Lung (tissue), 12 donors: ENCODE measurements around the gene ABHD16A. TPM values are rescaled to one million over a fixed set of nuclear protein-coding genes. Genes with fewer than 3 reads are reported as not detected.

Experiments
- ATAC-seq: fragments of 200-7000 bp; cut with Tn5 transposase; one replicate; pipeline ENCODE4 v1.9.1; 2020; ENCODE audit warnings: moderate number of reproducible peaks; ENCODE audit not compliant: insufficient read depth, low FRiP score
- DNase-seq, 3 donors: peaks; one replicate each; pipeline ENCODE4 v3.0.0-alpha.2; 2013 to 2017
- H3K27ac ChIP-seq, 2 donors: one replicate each; pipeline ENCODE4 v1.5.1; 2013; ENCODE audit warnings: mild to moderate bottlenecking in 2 of 2, moderate library complexity in 2 of 2, control low read depth in 1 of 2, inconsistent platforms in 1 of 2, low read depth in 1 of 2, low read length in 1 of 2
- H3K27me3 ChIP-seq, 3 donors: one replicate each; pipeline ENCODE4 v1.5.1; 2013; ENCODE audit warnings: low read length in 2 of 3; ENCODE audit not compliant: control insufficient read depth in 3 of 3, insufficient read depth in 3 of 3
- H3K36me3 ChIP-seq, 4 donors: one replicate each; pipeline ENCODE4 v1.5.1; 2013; ENCODE audit warnings: low read length in 4 of 4, mild to moderate bottlenecking in 1 of 4, moderate library complexity in 1 of 4; ENCODE audit not compliant: control insufficient read depth in 4 of 4, insufficient read depth in 4 of 4
- H3K4me1 ChIP-seq, 5 donors: one replicate each; pipeline ENCODE4 v1.5.1; 2013; ENCODE audit warnings: low read length in 5 of 5, mild to moderate bottlenecking in 2 of 5, moderate library complexity in 1 of 5; ENCODE audit not compliant: control insufficient read depth in 5 of 5, insufficient read depth in 5 of 5
- H3K4me3 ChIP-seq: one replicate; pipeline ENCODE4 v1.5.1; 2013; ENCODE audit warnings: mild to moderate bottlenecking, control low read depth, moderate library complexity
- H3K9ac ChIP-seq, 2 donors: one replicate each; pipeline ENCODE4 v1.5.1; 2013; ENCODE audit warnings: low read length in 2 of 2, control low read depth in 1 of 2; ENCODE audit not compliant: insufficient read depth in 1 of 2
- H3K9me3 ChIP-seq, 4 donors: one replicate each; pipeline ENCODE4 v1.5.1; 2013; ENCODE audit warnings: low read length in 3 of 4, mild to moderate bottlenecking in 1 of 4, moderate library complexity in 1 of 4; ENCODE audit not compliant: control insufficient read depth in 4 of 4, insufficient read depth in 3 of 4
- WGBS, 2 donors: extraction: QIAGEN DNeasy Blood & Tissue Kit; methylation state at CpG; one replicate each; pipeline ENCODE4 v1.1.7; 2013; 5-methylcytosine and 5-hydroxymethylcytosine counted together
- polyA plus RNA-seq, 2 donors: library from polyadenylated mRNA; stranded (reverse); fragments of 200-250 nt; gene quantifications; one replicate each; pipeline ENCODE4 v1.2.1, GENCODE V29; 2013
- total RNA-seq, 2 donors: library from RNA; depleted of rRNA in 1 of 2; stranded (reverse); fragments of >200 nt in 1 of 2; gene quantifications; one replicate each; pipeline ENCODE4 v1.2.1, GENCODE V29; 2014 to 2021
- TF ChIP-seq, protein P1 (sequence below): IDR thresholded peaks from 2 replicates; pipeline ENCODE4 v1.5.1; 2012; ENCODE audit warnings: mild to moderate bottlenecking; ENCODE audit errors: control extremely low read depth, extremely low read depth
- donor health status: control.
- donor health status: control.
- donor health status: Bipolar disorder and iron deficiency.
- donor health status: healthy.
- donor health status: DM: yes; HTN: yes; CAD: no.

ABHD16A gene
- total and polyA plus RNA-seq, 4 donors, result 30.6 to 68.6 (median 53.6) TPM

DNA sequence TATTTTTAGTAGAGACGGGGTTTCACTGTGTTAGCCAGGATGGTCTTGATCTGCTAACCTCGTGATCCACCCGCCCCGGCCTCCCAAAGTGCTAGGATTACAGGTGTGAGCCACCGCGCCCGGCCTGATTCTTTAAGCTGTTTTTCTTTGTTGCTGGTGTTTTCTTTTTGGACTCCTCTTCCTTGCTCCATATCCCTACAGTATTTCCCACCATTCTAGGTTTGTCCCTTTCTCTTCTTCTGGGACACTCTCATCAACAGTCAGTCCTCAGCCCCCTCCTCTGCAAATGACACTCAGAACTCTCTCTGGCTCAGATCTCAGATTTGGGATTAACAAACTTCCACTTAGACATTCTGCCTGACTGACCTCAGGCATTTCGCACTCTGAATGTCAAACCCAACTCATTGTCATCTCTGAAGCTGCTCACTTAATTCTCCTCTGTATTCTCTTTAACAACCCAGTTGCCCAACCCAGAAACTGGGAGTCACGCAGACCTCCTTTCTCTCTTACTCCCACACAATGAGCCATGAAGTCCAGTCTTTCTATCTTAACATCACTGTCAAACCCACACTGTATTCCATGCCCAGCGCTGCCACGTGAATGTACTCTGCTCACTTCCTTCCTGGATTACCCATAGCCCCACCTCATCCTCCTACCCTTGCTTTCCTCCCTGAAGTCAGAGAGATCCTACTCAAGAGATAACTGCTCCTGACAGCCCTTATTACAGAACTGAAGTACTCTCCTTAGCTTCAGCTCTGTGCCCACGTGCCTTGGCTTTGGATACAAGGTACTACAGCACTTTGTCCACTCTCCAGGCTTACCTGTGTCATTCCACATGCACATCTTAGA lies 22.6 kb upstream of the ABHD16A start:
- 75 to 83% methylated on average over 12 of the region's 12 CpGs for WGBS, 2 donors
- Histone ChIP-seq H3K9me3 (no peaks in the 10 kb centered on the region), H3K4me1 (peaks cover 0 to 16% (median 6%) of the 10 kb centered on the region in 5 donors), H3K9ac (no peak overlapping the region), H3K27ac (peak overlapping the region in 1 of 2 donors; percentile 37), H3K4me3 (no peak overlapping the region), H3K27me3 (no peaks in the 10 kb centered on the region), H3K36me3 (peaks cover 0 to 26% (median 16%) of the 10 kb centered on the region in 4 donors)
- TF ChIP-seq, protein P1, sequence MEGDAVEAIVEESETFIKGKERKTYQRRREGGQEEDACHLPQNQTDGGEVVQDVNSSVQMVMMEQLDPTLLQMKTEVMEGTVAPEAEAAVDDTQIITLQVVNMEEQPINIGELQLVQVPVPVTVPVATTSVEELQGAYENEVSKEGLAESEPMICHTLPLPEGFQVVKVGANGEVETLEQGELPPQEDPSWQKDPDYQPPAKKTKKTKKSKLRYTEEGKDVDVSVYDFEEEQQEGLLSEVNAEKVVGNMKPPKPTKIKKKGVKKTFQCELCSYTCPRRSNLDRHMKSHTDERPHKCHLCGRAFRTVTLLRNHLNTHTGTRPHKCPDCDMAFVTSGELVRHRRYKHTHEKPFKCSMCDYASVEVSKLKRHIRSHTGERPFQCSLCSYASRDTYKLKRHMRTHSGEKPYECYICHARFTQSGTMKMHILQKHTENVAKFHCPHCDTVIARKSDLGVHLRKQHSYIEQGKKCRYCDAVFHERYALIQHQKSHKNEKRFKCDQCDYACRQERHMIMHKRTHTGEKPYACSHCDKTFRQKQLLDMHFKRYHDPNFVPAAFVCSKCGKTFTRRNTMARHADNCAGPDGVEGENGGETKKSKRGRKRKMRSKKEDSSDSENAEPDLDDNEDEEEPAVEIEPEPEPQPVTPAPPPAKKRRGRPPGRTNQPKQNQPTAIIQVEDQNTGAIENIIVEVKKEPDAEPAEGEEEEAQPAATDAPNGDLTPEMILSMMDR, result no peak
- ATAC-seq (no peak), DNase-seq (no peak)

DNA sequence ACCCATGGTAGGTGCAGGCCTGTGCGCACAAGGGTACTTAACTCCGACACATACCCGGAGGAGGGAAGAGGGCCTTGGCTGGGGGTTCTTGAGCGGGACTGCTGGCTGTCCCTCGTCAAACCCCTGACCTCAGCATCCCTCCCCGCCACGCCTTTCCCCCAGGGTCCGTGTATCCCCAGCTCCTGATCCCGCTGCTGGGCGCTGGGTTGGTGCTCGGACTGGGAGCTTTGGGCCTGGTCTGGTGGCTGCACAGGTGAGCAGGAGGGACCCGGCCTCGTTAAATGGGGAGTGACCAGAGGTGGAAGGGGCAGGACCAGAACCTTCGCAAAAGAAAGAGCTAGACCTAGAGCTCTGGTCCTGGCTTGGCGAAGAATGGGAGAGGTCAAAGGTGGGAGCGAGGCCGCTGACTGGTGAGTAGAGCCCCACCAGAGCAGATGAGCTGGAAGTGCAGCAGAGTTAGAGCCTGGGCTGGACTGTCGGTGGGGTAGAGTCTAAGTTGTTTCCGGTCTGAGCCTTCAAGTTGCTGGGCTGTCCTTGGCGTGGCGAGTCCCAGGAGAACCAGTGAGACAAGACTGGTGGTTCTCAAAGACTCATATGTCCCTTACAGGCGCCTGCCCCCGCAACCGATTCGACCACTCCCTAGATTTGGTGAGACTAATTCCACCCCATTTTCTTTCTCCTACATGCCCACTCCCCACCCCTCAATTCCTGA lies 21.0 kb upstream of the ABHD16A start:
- WGBS, 2 donors, result 93% methylated on average over 25 of the region's 25 CpGs
- H3K9ac ChIP-seq, result no peak overlapping the region
- H3K9me3 ChIP-seq, result no peaks in the 10 kb centered on the region
- no peak overlapping the region for H3K4me3 ChIP-seq
- peaks cover 0 to 16% (median 6%) of the 10 kb centered on the region in 5 donors for H3K4me1 ChIP-seq
- no peak overlapping the region for H3K27ac ChIP-seq
- no peaks in the 10 kb centered on the region for H3K27me3 ChIP-seq
- ATAC-seq (no peak), DNase-seq (no peak)
- TF ChIP-seq, protein P1, result no peak
- H3K36me3 ChIP-seq, result peaks cover 0 to 26% (median 16%) of the 10 kb centered on the region in 4 donors

DNA sequence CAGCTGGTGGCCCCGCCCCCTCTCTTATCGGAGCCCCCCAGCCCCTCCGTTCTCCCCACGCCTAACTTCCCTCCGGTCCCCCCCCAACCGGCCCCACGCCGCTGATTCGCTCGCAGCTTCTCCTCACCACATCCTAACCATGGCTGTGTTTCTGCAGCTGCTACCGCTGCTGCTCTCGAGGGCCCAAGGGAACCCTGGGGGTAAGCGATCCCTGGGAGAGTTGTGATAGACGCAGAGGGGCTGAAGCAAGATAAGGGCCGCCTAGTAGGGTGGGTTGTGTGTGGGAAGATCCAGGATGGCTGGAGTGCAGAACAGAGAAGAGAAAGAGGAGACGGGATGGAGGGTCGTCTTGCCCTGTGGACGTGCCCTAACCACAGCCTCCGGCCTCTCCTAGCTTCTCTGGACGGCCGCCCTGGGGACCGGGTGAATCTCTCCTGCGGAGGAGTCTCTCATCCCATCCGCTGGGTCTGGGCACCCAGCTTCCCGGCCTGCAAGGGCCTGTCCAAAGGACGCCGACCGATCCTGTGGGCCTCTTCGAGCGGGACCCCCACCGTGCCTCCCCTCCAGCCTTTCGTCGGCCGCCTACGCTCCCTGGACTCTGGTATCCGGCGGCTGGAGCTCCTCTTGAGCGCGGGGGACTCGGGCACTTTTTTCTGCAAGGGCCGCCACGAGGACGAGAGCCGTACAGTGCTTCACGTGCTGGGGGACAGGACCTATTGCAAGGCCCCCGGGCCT lies 20.3 kb upstream of the ABHD16A start, which contains the start of gene MPIG6B:
Gene MPIG6B (plus strand): TSS at position 129 of the 735 bp plus-strand sequence. CDS start 11 bp downstream, at position 140.
- TF ChIP-seq, protein P1, result no peak

More for the DNA sequence above, 20.3 kb upstream of the ABHD16A start, which contains the start of gene MPIG6B:
- no peak for ATAC-seq
- H3K9me3 ChIP-seq, result no peaks in the 10 kb centered on the region
- no peaks in the 10 kb centered on the region for H3K27me3 ChIP-seq
- H3K4me3 ChIP-seq, result no peak within 1 kb of the TSS
- no peak for DNase-seq
- peaks cover 0 to 23% (median 16%) of the 10 kb centered on the region in 4 donors for H3K36me3 ChIP-seq
- H3K4me1 ChIP-seq, result peaks cover 0 to 11% (median 2%) of the 10 kb centered on the region in 5 donors
- no peak within 1 kb of the TSS for H3K27ac ChIP-seq
- WGBS, 2 donors, result 62 to 73% methylated on average over 46 of the region's 46 CpGs
- H3K9ac ChIP-seq, result no peak within 1 kb of the TSS
